HepG2 (cell line): ENCODE results near the gene TOPBP1. TPM values are rescaled to one million over a fixed set of nuclear protein-coding genes. Genes with fewer than 3 reads are reported as not detected.

Experiments
- ARNT2 ChIP-seq: sonication (generic); formaldehyde crosslinking; IDR thresholded peaks from 2 replicates; pipeline ENCODE4 v1.8.0; 2022; ENCODE audit warnings: mild to moderate bottlenecking, low read depth, missing genetic modification reagents, moderate library complexity
- CCDC6 ChIP-seq: sonication (generic); formaldehyde crosslinking; IDR thresholded peaks from 2 replicates; pipeline ENCODE4 v1.8.1; 2022; ENCODE audit warnings: mild to moderate bottlenecking, missing genetic modification reagents, moderate library complexity
- GATAD1 ChIP-seq: IDR thresholded peaks from 2 replicates; pipeline ENCODE4 v1.6.1; 2016; ENCODE audit warnings: missing genetic modification reagents, missing compliant biosample characterization
- HMG20A ChIP-seq: IDR thresholded peaks from 2 replicates; pipeline ENCODE4 v1.6.1; 2016; ENCODE audit warnings: borderline replicate concordance
- KMT2A ChIP-seq: sonication (generic); formaldehyde crosslinking; IDR thresholded peaks from 2 replicates; pipeline ENCODE4 v1.4.0; 2020; ENCODE audit warnings: missing genetic modification reagents
- MAFG ChIP-seq: sonication (generic); formaldehyde crosslinking; IDR thresholded peaks from 2 replicates; pipeline ENCODE4 v1.5.1; 2020; ENCODE audit warnings: mild to moderate bottlenecking, missing genetic modification reagents
- MATR3 ChIP-seq: sonication (generic); formaldehyde crosslinking; IDR thresholded peaks from 2 replicates; pipeline ENCODE4 v1.4.0; 2020; ENCODE audit warnings: missing genetic modification reagents
- NR2F2 ChIP-seq: IDR thresholded peaks from 2 replicates; pipeline ENCODE4 v1.6.1; 2012; ENCODE audit warnings: low read depth, inconsistent platforms, borderline replicate concordance
- SAFB2 ChIP-seq: sonication (generic); formaldehyde crosslinking; IDR thresholded peaks from 2 replicates; pipeline ENCODE4 v1.5.1; 2020; ENCODE audit warnings: missing genetic modification reagents, low read depth, mild to moderate bottlenecking, borderline replicate concordance
- SALL2 ChIP-seq: sonication (generic); formaldehyde crosslinking; IDR thresholded peaks from 2 replicates; pipeline ENCODE4 v1.8.1; 2023; ENCODE audit warnings: mild to moderate bottlenecking, missing genetic modification reagents, inconsistent platforms
- TAF1 ChIP-seq: sonication (generic); formaldehyde crosslinking; IDR thresholded peaks from 2 replicates; pipeline ENCODE4 v1.4.0; 2020; ENCODE audit warnings: missing genetic modification reagents
- ZNF33B ChIP-seq: sonication (generic); formaldehyde crosslinking; IDR thresholded peaks from 2 replicates; pipeline ENCODE4 v1.5.1; 2020; ENCODE audit warnings: mild to moderate bottlenecking, missing genetic modification reagents
- ZNF558 ChIP-seq: sonication (generic); formaldehyde crosslinking; IDR thresholded peaks from 2 replicates; pipeline ENCODE4 v1.9.0; 2022; ENCODE audit warnings: mild to moderate bottlenecking, missing genetic modification reagents, borderline replicate concordance
- ZNF629 ChIP-seq: sonication (generic); formaldehyde crosslinking; conservative IDR thresholded peaks from 2 replicates; pipeline ENCODE4 v1.5.0; 2020; ENCODE audit warnings: missing genetic modification reagents
- ZNF713 ChIP-seq: sonication (generic); formaldehyde crosslinking; IDR thresholded peaks from 2 replicates; pipeline ENCODE4 v1.4.0; 2020; ENCODE audit warnings: mild to moderate bottlenecking, missing genetic modification reagents
- ZNF737 ChIP-seq: sonication (generic); formaldehyde crosslinking; IDR thresholded peaks from 2 replicates; pipeline ENCODE4 v1.5.0; 2020; ENCODE audit warnings: missing genetic modification reagents, mild to moderate bottlenecking, borderline replicate concordance
- ZNF83 ChIP-seq: sonication (generic); formaldehyde crosslinking; IDR thresholded peaks from 2 replicates; pipeline ENCODE4 v1.4.0; 2020; ENCODE audit warnings: missing genetic modification reagents, mild to moderate bottlenecking, borderline replicate concordance
- polyA plus RNA-seq, 8 experiments: library from polyadenylated mRNA; depleted of rRNA in 3 of 8; stranded (reverse) in 7 of 8; unstranded in 1 of 8; fragments of >200 nt; fragmentation: Illumina TruSeq in 4 of 8; extraction: Trizol in 4 of 8; gene quantifications; 2 replicates each; pipeline versions ENCODE4 v1.2.1 to v1.2.3, GENCODE V29; 2011 to 2016; ENCODE audit warnings: low read depth in 4 of 8, missing spikeins in 1 of 8, mixed read lengths in 1 of 8; ENCODE audit not compliant: insufficient read depth in 1 of 8
- total RNA-seq, 5 experiments: library from RNA; depleted of rRNA; stranded (reverse); fragments of >200 nt; fragmentation: Illumina TruSeq; extraction: Trizol; gene quantifications; 2 replicates each; pipeline ENCODE4 v1.2.3, GENCODE V29; 2016; ENCODE audit warnings: low read depth in 1 of 5
- TF ChIP-seq, protein P1 (sequence below): sonication (generic); formaldehyde crosslinking; IDR thresholded peaks from 2 replicates; pipeline ENCODE4 v1.5.0; 2020; ENCODE audit warnings: mild to moderate bottlenecking, missing genetic modification reagents
- TF ChIP-seq, protein P2 (sequence below): IDR thresholded peaks from 2 replicates; pipeline ENCODE4 v1.4.0; 2020; ENCODE audit warnings: mild to moderate bottlenecking, missing genetic modification reagents
- TF ChIP-seq, protein P3 (sequence below): sonication (generic); formaldehyde crosslinking; IDR thresholded peaks from 2 replicates; pipeline ENCODE4 v1.4.0; 2020; ENCODE audit warnings: missing genetic modification reagents, borderline replicate concordance

Gene TOPBP1
- total and polyA plus RNA-seq, 2 of the 13 experiments (the other 11 are each of a cell fraction or from before 2014, with no cell fraction given), result 24.3 to 42.9 TPM

DNA sequence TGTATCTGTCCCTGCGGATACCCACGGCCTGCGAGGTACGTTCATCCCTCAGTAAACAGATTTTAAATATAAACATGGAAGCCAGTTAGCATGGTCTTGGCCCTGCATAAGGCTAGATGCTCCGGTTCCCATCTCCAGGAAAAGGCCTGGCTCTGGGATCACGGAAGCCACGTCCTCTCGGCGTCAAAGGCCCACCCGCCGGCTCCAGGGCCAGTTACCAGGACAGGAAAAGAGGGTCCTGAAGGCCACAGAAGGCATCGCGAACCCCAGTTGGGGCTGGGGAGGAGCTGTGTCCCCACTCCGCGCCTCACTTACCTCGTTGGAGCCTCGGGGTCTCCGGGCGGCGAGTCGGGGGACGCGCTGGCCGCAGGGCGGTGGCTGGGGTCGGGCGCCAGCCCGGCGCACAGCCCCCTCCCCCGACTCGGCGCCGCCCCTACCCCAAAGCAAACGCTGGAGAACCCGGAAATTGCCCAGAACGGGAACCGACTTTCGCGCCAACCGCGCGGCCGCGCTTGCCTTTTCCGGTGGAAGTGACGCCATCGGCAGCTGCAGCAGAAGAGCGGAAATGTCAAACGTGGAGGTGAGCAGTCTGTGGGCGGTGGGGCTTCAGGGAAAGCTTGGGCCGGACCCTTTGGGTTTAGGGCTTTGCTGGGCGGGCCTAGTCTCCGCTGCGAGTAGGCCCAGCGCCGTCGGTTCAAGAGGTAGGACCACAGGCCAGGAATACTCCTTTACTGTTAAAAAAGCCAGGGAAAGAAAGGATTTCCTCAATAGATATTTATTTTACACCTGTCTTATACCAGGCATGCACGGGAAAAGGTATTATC, at the start of gene TOPBP1 (continued):
- TF ChIP-seq, protein P1, sequence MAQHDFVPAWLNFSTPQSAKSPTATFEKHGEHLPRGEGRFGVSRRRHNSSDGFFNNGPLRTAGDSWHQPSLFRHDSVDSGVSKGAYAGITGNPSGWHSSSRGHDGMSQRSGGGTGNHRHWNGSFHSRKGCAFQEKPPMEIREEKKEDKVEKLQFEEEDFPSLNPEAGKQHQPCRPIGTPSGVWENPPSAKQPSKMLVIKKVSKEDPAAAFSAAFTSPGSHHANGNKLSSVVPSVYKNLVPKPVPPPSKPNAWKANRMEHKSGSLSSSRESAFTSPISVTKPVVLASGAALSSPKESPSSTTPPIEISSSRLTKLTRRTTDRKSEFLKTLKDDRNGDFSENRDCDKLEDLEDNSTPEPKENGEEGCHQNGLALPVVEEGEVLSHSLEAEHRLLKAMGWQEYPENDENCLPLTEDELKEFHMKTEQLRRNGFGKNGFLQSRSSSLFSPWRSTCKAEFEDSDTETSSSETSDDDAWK (CRISPR knock-in tag), result no peak
- TF ChIP-seq SAFB2 (CRISPR knock-in tag) (no peak), ZNF558 (CRISPR knock-in tag) (no peak), ZNF629 (CRISPR knock-in tag) (no peak), HMG20A (CRISPR knock-in tag) (no peak; the same call in 1 of the 2 replicates), CCDC6 (CRISPR knock-in tag) (peak; percentile 71), MAFG (CRISPR knock-in tag) (no peak), TAF1 (CRISPR knock-in tag) (peak; percentile 63), MATR3 (no peak), NR2F2 (no peak), ZNF83 (CRISPR knock-in tag) (no peak), GATAD1 (peak; percentile 94), ARNT2 (CRISPR knock-in tag) (peak; percentile 40; the same call in 1 of the 2 replicates), KMT2A (CRISPR knock-in tag) (peak; percentile 86), ZNF713 (no peak), ZNF33B (CRISPR knock-in tag) (no peak), SALL2 (CRISPR knock-in tag) (no peak), ZNF737 (CRISPR knock-in tag) (no peak)
- TF ChIP-seq, protein P2, sequence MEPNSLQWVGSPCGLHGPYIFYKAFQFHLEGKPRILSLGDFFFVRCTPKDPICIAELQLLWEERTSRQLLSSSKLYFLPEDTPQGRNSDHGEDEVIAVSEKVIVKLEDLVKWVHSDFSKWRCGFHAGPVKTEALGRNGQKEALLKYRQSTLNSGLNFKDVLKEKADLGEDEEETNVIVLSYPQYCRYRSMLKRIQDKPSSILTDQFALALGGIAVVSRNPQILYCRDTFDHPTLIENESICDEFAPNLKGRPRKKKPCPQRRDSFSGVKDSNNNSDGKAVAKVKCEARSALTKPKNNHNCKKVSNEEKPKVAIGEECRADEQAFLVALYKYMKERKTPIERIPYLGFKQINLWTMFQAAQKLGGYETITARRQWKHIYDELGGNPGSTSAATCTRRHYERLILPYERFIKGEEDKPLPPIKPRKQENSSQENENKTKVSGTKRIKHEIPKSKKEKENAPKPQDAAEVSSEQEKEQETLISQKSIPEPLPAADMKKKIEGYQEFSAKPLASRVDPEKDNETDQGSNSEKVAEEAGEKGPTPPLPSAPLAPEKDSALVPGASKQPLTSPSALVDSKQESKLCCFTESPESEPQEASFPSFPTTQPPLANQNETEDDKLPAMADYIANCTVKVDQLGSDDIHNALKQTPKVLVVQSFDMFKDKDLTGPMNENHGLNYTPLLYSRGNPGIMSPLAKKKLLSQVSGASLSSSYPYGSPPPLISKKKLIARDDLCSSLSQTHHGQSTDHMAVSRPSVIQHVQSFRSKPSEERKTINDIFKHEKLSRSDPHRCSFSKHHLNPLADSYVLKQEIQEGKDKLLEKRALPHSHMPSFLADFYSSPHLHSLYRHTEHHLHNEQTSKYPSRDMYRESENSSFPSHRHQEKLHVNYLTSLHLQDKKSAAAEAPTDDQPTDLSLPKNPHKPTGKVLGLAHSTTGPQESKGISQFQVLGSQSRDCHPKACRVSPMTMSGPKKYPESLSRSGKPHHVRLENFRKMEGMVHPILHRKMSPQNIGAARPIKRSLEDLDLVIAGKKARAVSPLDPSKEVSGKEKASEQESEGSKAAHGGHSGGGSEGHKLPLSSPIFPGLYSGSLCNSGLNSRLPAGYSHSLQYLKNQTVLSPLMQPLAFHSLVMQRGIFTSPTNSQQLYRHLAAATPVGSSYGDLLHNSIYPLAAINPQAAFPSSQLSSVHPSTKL (CRISPR knock-in tag), result peak; percentile 33
- TF ChIP-seq, protein P3, sequence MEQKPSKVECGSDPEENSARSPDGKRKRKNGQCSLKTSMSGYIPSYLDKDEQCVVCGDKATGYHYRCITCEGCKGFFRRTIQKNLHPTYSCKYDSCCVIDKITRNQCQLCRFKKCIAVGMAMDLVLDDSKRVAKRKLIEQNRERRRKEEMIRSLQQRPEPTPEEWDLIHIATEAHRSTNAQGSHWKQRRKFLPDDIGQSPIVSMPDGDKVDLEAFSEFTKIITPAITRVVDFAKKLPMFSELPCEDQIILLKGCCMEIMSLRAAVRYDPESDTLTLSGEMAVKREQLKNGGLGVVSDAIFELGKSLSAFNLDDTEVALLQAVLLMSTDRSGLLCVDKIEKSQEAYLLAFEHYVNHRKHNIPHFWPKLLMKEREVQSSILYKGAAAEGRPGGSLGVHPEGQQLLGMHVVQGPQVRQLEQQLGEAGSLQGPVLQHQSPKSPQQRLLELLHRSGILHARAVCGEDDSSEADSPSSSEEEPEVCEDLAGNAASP (CRISPR knock-in tag), result 0 out of 2 replicates have a peak, but pooled peaks have one; percentile 15
